A549 (cell line): ENCODE measurements around the gene TECTB.

Experiments used
- BHLHE40 ChIP-seq: IDR thresholded peaks from 2 replicates; pipeline ENCODE4 v1.6.1; 2012; ENCODE audit warnings: low read depth, low read length, inconsistent platforms
- CHD2 ChIP-seq: fragments of 150-350 bp; IDR thresholded peaks from 2 replicates; pipeline ENCODE4 v1.6.1; 2014; ENCODE audit warnings: low read length; ENCODE audit not compliant: partially characterized antibody
- GATA3 ChIP-seq: IDR thresholded peaks from 2 replicates; pipeline ENCODE4 v1.6.1; 2012; ENCODE audit warnings: borderline replicate concordance
- HDAC2 ChIP-seq: fragments of 200-600 bp; sonication (generic); IDR thresholded peaks from 2 replicates; pipeline ENCODE4 v1.6.1; 2016
- POLR2A ChIP-seq: IDR thresholded peaks from 2 replicates; pipeline ENCODE4 v1.6.1; 2012; ENCODE audit warnings: mild to moderate bottlenecking, low read length
- RFX5 ChIP-seq: fragments of 450-650 bp; IDR thresholded peaks from 2 replicates; pipeline ENCODE4 v1.7.1; 2014; ENCODE audit warnings: antibody characterized with exemption, mild to moderate bottlenecking, moderate library complexity
- TF ChIP-seq, protein P1 (sequence below): fragments of >200 bp; sonication (Bioruptor Twin); formaldehyde crosslinking; IDR thresholded peaks from 3 replicates; pipeline ENCODE4 v1.5.1; 2016

DNA sequence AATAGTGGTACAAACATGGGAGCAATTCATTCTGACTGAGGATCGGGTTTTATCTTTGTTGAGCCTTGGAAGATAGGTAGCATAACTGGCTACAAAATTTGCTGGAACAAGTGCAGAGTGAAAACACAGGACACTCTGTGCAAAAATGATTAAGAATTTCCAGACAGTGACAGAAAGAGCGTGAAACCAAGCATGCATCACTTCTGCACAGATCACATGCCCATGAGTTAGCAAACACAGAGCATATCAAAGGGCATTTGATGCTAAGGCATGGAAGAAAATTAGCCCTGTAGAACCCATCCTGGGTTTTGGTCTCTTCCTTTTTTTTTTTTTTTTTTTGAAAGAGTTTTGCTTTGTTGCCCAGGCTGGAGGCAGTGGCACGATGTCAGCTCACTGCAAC lies 28.3 kb downstream of the TECTB start:
- TF ChIP-seq, protein P1, sequence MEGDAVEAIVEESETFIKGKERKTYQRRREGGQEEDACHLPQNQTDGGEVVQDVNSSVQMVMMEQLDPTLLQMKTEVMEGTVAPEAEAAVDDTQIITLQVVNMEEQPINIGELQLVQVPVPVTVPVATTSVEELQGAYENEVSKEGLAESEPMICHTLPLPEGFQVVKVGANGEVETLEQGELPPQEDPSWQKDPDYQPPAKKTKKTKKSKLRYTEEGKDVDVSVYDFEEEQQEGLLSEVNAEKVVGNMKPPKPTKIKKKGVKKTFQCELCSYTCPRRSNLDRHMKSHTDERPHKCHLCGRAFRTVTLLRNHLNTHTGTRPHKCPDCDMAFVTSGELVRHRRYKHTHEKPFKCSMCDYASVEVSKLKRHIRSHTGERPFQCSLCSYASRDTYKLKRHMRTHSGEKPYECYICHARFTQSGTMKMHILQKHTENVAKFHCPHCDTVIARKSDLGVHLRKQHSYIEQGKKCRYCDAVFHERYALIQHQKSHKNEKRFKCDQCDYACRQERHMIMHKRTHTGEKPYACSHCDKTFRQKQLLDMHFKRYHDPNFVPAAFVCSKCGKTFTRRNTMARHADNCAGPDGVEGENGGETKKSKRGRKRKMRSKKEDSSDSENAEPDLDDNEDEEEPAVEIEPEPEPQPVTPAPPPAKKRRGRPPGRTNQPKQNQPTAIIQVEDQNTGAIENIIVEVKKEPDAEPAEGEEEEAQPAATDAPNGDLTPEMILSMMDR, result no peak
- TF ChIP-seq HDAC2, result no peak
- no peak for TF ChIP-seq GATA3
- TF ChIP-seq BHLHE40, result no peak
- no peak for TF ChIP-seq POLR2A
- TF ChIP-seq RFX5, result no peak
- TF ChIP-seq CHD2, result no peak
